ENCODE results near the gene HDAC7.

DNA sequence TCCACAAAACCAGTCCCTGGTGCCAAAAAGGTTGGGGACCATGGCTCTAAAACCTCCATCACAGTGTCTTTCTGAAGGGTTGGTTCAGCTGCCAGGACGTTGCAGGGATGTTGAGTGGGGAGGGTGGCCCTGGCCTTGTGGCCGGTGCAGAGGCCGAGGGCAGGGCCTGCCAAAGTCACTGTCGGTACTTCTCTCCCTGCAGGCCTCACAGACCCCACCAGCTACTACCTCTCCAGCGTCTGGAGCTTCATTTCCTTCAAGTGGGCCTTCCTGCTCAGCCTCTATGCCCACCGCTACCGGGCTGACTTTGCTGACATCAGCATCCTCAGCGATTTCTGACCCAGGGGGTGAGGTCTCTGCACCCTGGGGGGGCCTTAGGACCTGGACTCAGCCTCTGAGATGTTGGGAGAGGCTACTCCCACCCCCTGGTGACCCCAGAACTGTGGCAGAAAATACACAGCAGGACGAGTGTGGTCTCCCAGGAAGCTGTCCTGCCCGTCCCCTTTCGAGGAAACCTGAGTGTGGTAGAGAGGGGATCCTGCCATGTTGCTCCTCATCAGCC lies 39.7 kb downstream of the HDAC7 start:
- TF ChIP-seq CTCF (IDR thresholded peaks at IDR 0.05) (no peak), ZFX (IDR thresholded peaks at IDR 0.05; ENCODE audit: borderline replicate concordance) (no peak)
